CD4-positive, alpha-beta T cell (primary cell): ENCODE measurements around the gene GUCD1. TPM values are rescaled to one million over a fixed set of nuclear protein-coding genes. Genes with fewer than 3 reads are reported as not detected.
A peak's percentile ranks its signal among the peaks of the same experiment; 100 is the strongest.
"Not testable (repeated sequence)": the region's sequence is repeated elsewhere in the genome, so short reads cannot be mapped to it uniquely, and the experiment has no call there.

ENCODE experiments used
- ATAC-seq: fragments of 200-7000 bp; cut with Tn5 transposase; one replicate; pipeline ENCODE4 v1.10.0; 2022; ENCODE audit warnings: mild to moderate bottlenecking; ENCODE audit not compliant: poor library complexity
- CTCF ChIA-PET: fragments of 350-600 bp; sonication (Branson Sonifier 250); formaldehyde crosslinking; loops from one replicate; lab custom pipeline; 2021; ENCODE audit warnings: antibody characterized with exemption, inconsistent platforms; lab: Charles Lee
- POLR2A ChIA-PET: fragments of 350-600 bp; sonication (Branson Sonifier 250); formaldehyde crosslinking; loops from one replicate; lab custom pipeline; 2021; ENCODE audit warnings: antibody characterized with exemption, inconsistent platforms; lab: Charles Lee
- DNase-seq, 14 experiments: peaks; one replicate each; pipeline ENCODE4 v3.0.0-alpha.2; 2013 to 2020; ENCODE audit warnings: mixed read lengths in 2 of 14
- H3K27ac ChIP-seq, 2 donors: one replicate each; pipeline versions ENCODE4 v1.5.1 to v1.7.0; 2013; ENCODE audit warnings: low read length in 2 of 2, low read depth in 1 of 2, mild to moderate bottlenecking in 1 of 2
- H3K27me3 ChIP-seq, 2 experiments: 1 replicate in 1 of 2; 2 replicates in 1 of 2; pipeline versions ENCODE4 v1.6.1 to v1.7.0; 2013; ENCODE audit warnings: low read length in 2 of 2, control low read depth in 1 of 2, mild to moderate bottlenecking in 1 of 2, moderate library complexity in 1 of 2; ENCODE audit not compliant: insufficient read depth in 2 of 2, control insufficient read depth in 1 of 2
- H3K36me3 ChIP-seq: one replicate; pipeline ENCODE4 v1.6.1; 2013; ENCODE audit warnings: low read length, control low read depth; ENCODE audit not compliant: insufficient read depth
- H3K4me1 ChIP-seq: one replicate; pipeline ENCODE4 v1.6.1; 2013; ENCODE audit warnings: low read length, control low read depth; ENCODE audit not compliant: insufficient read depth
- H3K4me3 ChIP-seq: one replicate; pipeline ENCODE4 v1.5.1; 2013; ENCODE audit warnings: mild to moderate bottlenecking, low read length, moderate library complexity
- H3K9me3 ChIP-seq, 2 experiments: 1 replicate in 1 of 2; 2 replicates in 1 of 2; pipeline versions ENCODE4 v1.6.1 to v1.7.0; 2013; ENCODE audit warnings: low read length in 2 of 2, mild to moderate bottlenecking in 2 of 2, control low read depth in 1 of 2, moderate library complexity in 1 of 2; ENCODE audit not compliant: control insufficient read depth in 1 of 2, insufficient read depth in 1 of 2
- H3K27ac Mint-ChIP-seq: one replicate; pipeline ENCODE4 v1.8.0; 2020; ENCODE audit warnings: mixed read lengths
- H3K27me3 Mint-ChIP-seq: one replicate; pipeline ENCODE4 v1.8.0; 2021; ENCODE audit warnings: mixed read lengths
- H3K36me3 Mint-ChIP-seq: one replicate; pipeline ENCODE4 v1.8.0; 2021; ENCODE audit warnings: low read depth, mixed read lengths
- H3K4me1 Mint-ChIP-seq: one replicate; pipeline ENCODE4 v1.8.0; 2021; ENCODE audit warnings: low read depth, mixed read lengths
- H3K4me3 Mint-ChIP-seq: one replicate; pipeline ENCODE4 v1.8.0; 2020; ENCODE audit warnings: mild to moderate bottlenecking, mixed read lengths
- H3K9me3 Mint-ChIP-seq: one replicate; pipeline ENCODE4 v1.8.0; 2020; ENCODE audit warnings: mixed read lengths
- CTCF ChIP-seq: fragments of 200-600 bp; IDR thresholded peaks from one replicate; pipeline ENCODE4 v1.8.0; 2022; ENCODE audit warnings: antibody characterized with exemption, mild to moderate bottlenecking
- intact Hi-C, 2 experiments: fragments of 100-400 bp; cut with DNase I in 1 of 2; cut with micrococcal nuclease in 1 of 2; formaldehyde crosslinking; loops; one replicate each; pipeline versions ENCODE4 v1.15.1 to v1.9.0; 2023 to 2025; cut with DNase I, micrococcal nuclease
- total RNA-seq, 174 experiments: library from RNA in 2 of 174; stranded (reverse) in 2 of 174; gene quantifications; one replicate each; pipeline ENCODE4 v1.2.3 and lab custom pipeline; 2021 to 2026

GUCD1 gene
- total RNA-seq, 2 experiments from 2014 or later, result 60.9 to 68.3 TPM

- ChIA-PET CTCF (no interaction called here), POLR2A (no interaction called here)
- Histone ChIP-seq H3K36me3 (no peaks in the 10 kb centered on the region), H3K27ac (no peak overlapping the region), H3K4me3 (no peak overlapping the region), H3K9me3 (no peaks in the 10 kb centered on the region), H3K27me3 (no peaks in the 10 kb centered on the region), H3K4me1 (peaks cover 14% of the 10 kb centered on the region)
- DNase-seq (peak in 3 of 14 experiments; percentile 11 to 29 (median 25)), ATAC-seq (no peak)
- H3K27me3 Mint-ChIP-seq, result no peaks in the 10 kb centered on the region
- no peak for TF ChIP-seq CTCF
- H3K9me3 Mint-ChIP-seq, result no peaks in the 10 kb centered on the region
- no peak overlapping the region for H3K4me3 Mint-ChIP-seq
- no peaks in the 10 kb centered on the region for H3K36me3 Mint-ChIP-seq
- no peak overlapping the region for H3K27ac Mint-ChIP-seq
- peaks cover 18% of the 10 kb centered on the region for H3K4me1 Mint-ChIP-seq
- intact Hi-C loops, result no loop called here
Measured at GRCh38 chr22:24601217-24602104, 46.5 kb upstream of the GUCD1 start.

GRCh38 chr22:24599958-24600715, 45.2 kb upstream of the GUCD1 start:
- H3K27me3 Mint-ChIP-seq, POLR2A ChIA-PET, DNase-seq, CTCF ChIA-PET, H3K4me3 ChIP-seq, H3K36me3 Mint-ChIP-seq, H3K27ac Mint-ChIP-seq, H3K36me3 ChIP-seq, H3K9me3 Mint-ChIP-seq, H3K9me3 ChIP-seq, intact Hi-C loops, H3K4me3 Mint-ChIP-seq, H3K27ac ChIP-seq, ATAC-seq, H3K27me3 ChIP-seq: not testable (repeated sequence)
- peaks cover 18% of the 10 kb centered on the region for H3K4me1 Mint-ChIP-seq
- H3K4me1 ChIP-seq, result peaks cover 14% of the 10 kb centered on the region

- intact Hi-C loops, result no loop called here
- no peak overlapping the region for H3K27ac Mint-ChIP-seq
Measured at GRCh38 chr22:24599514-24599913, 44.6 kb upstream of the GUCD1 start.

GRCh38 chr22:24597076-24597475, 42.1 kb upstream of the GUCD1 start:
- H3K27me3 Mint-ChIP-seq, H3K36me3 ChIP-seq, H3K4me1 Mint-ChIP-seq, H3K27ac ChIP-seq, H3K27me3 ChIP-seq, intact Hi-C loops, H3K9me3 ChIP-seq, ATAC-seq, H3K9me3 Mint-ChIP-seq, H3K27ac Mint-ChIP-seq, DNase-seq, POLR2A ChIA-PET, H3K4me3 Mint-ChIP-seq, H3K4me3 ChIP-seq, H3K36me3 Mint-ChIP-seq: not testable (repeated sequence)
- peaks cover 19% of the 10 kb centered on the region for H3K4me1 ChIP-seq
- CTCF ChIA-PET, result interaction anchor here (0.7 to 1.2 kb wide), 2 partner anchors 93 to 571 kb away, joined by 3 to 4 read pairs; no protein-coding TSS in a partner anchor

More at GRCh38 chr22:24599514-24599913, 44.6 kb upstream of the GUCD1 start:
- no peaks in the 10 kb centered on the region for H3K36me3 Mint-ChIP-seq
- Histone ChIP-seq H3K4me3 (no peak overlapping the region), H3K9me3 (peaks cover 0 to 3% of the 10 kb centered on the region in 2 experiments), H3K4me1 (peaks cover 14% of the 10 kb centered on the region), H3K36me3 (no peaks in the 10 kb centered on the region), H3K27me3 (no peaks in the 10 kb centered on the region), H3K27ac (no peak overlapping the region)
- ATAC-seq (no peak), DNase-seq (peak in 1 of 14 experiments; percentile 9)
- ChIA-PET POLR2A (no interaction called here), CTCF (no interaction called here)
- TF ChIP-seq CTCF, result no peak
- H3K9me3 Mint-ChIP-seq, result no peaks in the 10 kb centered on the region
- H3K4me3 Mint-ChIP-seq, result no peak overlapping the region
- H3K27me3 Mint-ChIP-seq, result no peaks in the 10 kb centered on the region
- peaks cover 18% of the 10 kb centered on the region for H3K4me1 Mint-ChIP-seq
